ENCODE results near the gene MAPKAP1.

GRCh38 chr9:125564631-125565030 is 142.4 kb downstream of the MAPKAP1 start:
- TF ChIP-seq CTCF (IDR thresholded peaks at IDR 0.05) (no peak), EZH2phosphoT487 (IDR thresholded peaks at IDR 0.05) (no peak)
